ENCODE measurements around the gene CBX5.
A peak's percentile ranks its signal among the peaks of the same experiment; 100 is the strongest.

CBX5 gene

DNA sequence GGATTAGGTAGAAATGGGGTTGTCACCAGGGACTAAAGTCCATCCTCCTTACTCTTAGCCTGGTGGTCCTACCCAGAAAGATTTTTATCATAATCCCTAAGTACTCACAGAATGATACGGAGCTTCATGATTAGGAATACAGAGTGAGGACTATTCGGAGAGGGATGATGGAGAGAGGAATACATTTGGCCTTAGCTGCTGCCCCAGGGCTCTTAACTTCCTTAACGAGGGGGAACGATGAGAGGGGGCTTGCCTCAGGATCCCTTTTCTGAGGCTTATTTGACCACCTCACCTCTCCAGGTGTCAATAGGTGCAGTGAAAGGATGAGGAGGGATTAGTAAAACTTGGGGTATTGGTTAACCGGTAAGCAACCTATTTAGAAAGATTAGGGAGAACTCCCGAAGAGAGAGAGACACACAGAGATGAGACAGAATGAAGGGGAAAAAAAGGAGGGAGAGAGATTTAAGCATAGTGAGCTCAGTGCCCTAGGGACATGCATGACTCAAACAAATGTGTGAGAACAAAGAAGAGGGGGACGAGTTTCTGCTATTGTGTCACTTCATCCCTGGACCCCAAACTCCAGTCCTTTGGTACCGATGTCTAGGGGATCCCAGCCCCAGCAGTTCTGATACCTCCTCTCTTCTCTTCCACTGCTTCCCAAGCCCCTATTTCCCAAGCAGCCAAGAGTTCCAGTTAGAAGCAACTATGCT, 19.7 kb upstream of the CBX5 start:
- no peak for DNase-seq (ENCODE audit: low read depth)
- no peak overlapping the region for H3K4me3 ChIP-seq (ENCODE audit: control insufficient read depth, low read depth, low read length)
- TF ChIP-seq CTCF (IDR thresholded peaks at IDR 0.05; ENCODE audit: control insufficient read depth, insufficient read depth, low read depth, low read length, missing control alignments) = no peak

DNA sequence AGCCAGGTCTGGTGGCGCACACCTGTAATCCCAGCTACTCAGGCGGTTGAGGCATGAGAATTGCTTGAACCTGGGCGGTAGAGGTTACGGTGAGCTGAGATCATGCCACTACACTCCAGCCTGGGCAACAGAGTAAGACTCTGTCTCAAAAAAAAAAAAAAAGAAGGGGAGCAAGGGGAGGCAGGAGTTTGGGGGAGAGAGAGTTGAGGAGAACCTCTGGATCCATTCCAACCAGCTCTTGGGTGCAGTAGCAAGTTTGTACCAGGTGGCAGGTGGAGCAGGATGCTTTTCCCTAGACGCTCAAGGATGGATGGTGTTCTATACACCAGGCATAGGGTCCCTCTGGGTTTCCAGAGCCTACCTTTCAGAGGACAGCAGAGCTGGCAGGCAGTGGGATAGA, 19.0 kb upstream of the CBX5 start:
- no peak for TF ChIP-seq CTCF (IDR thresholded peaks at IDR 0.05; ENCODE audit: control insufficient read depth, insufficient read depth, low read depth, low read length, missing control alignments)
- no peak for DNase-seq (ENCODE audit: low read depth)
- no peak overlapping the region for H3K4me3 ChIP-seq (ENCODE audit: control insufficient read depth, low read depth, low read length)

DNA sequence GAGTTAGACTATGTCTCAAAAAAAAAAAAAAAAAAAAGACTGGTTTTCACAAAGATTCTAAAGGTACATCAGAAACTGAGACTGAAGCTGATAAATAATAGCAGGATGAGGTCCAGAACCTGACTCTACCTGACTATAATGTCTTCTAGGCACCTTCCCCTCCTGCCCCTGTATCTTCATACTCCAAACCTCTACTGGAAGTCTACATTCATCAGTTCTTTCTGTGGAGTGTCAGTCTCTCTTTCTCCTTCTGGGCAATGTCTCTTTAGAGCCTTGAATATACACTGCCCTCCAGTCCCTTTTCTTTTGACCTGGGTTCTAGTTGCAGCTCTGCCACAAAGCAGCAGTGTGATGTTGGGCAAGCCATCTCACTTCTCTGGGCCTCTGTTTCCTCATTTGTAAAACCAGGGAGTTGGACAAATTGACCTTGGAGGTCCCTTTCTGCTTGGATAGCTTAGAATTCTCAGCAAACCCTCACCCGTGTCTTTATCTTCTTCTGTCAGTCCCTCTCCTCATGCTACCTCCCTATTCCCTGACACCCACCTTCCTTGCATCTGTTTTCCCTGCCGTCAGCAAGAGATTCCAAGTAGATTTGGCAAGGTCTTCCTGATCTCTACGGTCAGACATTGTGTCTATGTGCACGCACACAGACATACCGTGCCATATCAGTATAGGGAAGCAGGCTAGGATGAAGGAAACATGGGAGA, 16.6 kb upstream of the CBX5 start:
- DNase-seq (ENCODE audit: low read depth) = no peak
- TF ChIP-seq CTCF (IDR thresholded peaks at IDR 0.05; ENCODE audit: control insufficient read depth, insufficient read depth, low read depth, low read length, missing control alignments) = no peak
- H3K4me3 ChIP-seq (ENCODE audit: control insufficient read depth, low read depth, low read length) = no peak overlapping the region

- no peak for TF ChIP-seq CTCF (IDR thresholded peaks at IDR 0.05; ENCODE audit: control insufficient read depth, insufficient read depth, low read depth, low read length, missing control alignments)
- DNase-seq (ENCODE audit: low read depth) = no peak
- H3K4me3 ChIP-seq (ENCODE audit: control insufficient read depth, low read depth, low read length) = no peak overlapping the region
Observed at GRCh38 chr12:54294953-54295566, 15.1 kb upstream of the CBX5 start.

DNA sequence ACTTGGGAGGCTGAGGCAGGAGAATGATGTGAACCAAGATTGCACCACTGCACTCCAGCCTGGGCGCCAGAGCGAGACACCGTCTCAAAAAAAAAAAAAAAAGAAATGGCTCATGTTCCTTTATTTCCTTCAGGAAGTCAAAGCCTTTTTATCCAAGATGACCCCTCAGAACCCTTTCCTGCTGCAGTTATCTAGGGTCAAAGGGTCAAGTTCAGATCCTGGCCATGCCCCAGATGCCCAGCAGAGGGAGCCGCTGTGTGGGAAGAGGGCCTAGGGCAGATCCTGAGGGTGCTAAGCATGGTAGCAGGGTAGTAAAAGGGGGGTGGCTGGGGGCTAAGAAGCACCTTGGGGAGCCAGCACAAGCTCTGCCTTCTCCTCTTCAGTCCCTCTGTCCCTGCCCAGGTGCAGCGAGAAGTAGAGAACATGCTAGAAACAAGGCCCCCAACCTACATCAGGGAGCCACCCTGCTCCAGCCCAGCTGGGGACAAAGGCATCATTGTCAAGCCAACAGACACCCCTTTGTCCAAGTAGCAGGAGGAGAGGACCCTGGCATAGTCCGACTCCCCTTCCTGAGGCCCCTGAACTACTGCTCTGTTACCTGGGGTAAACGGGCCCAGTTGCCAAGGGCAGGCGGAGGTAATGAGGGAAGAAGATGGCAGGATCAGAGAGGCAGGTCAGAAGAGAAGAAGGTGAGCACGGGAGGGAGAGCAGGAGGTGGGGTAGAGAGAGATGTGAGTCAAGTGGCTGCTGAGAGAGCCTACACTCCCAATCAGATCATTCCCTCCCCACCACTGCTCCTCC, 14.4 kb upstream of the CBX5 start:
- peak; percentile 88 for TF ChIP-seq CTCF (IDR thresholded peaks at IDR 0.05; ENCODE audit: control insufficient read depth, insufficient read depth, low read depth, low read length, missing control alignments)
- no peak for DNase-seq (ENCODE audit: low read depth)
- no peak overlapping the region for H3K4me3 ChIP-seq (ENCODE audit: control insufficient read depth, low read depth, low read length)

- TF ChIP-seq CTCF (IDR thresholded peaks at IDR 0.05; ENCODE audit: control insufficient read depth, insufficient read depth, low read depth, low read length, missing control alignments) = no peak
- DNase-seq (ENCODE audit: low read depth) = no peak
- H3K4me3 ChIP-seq (ENCODE audit: control insufficient read depth, low read depth, low read length) = no peak overlapping the region
Observed at GRCh38 chr12:54292931-54293241, 13.0 kb upstream of the CBX5 start.

Data from AG09309 (cell line).